GM21529 (cell line): ENCODE data around the gene CDKN1C.

ENCODE experiments used
- ATAC-seq: cut with Tn5 transposase; IDR thresholded peaks from one replicate; pipeline ENCODE4 v1.9.1; 2021; ENCODE audit not compliant: unreplicated experiment

CDKN1C gene

GRCh38 chr11:2870460-2870859 lies 15.1 kb downstream of the CDKN1C start:
- no peak for ATAC-seq

- no peak for ATAC-seq
Measured at GRCh38 chr11:2869561-2870427, 15.8 kb downstream of the CDKN1C start.

DNA sequence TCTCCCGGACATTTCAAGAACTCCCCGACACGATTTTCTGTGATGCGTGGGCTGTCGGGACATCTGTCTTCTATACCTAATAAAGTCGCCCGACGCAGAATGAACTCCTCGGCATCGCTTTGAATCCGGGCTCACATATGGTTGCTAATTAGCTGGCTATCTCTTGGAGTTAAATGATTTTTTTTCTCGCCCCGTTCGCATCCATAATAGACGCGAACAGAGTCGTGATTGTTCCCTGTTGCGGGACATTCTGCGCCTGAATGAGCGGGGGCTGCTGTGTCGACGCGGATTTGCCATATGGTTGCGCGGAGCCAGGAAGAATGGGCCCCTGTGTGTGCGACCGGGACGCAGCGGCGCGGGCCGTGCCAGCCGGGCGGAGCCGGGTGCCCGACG lies 16.4 kb downstream of the CDKN1C start:
- ATAC-seq = no peak

GRCh38 chr11:2868506-2869133 lies 17.0 kb downstream of the CDKN1C start:
- ATAC-seq = no peak

- no peak for ATAC-seq
Measured at GRCh38 chr11:2867722-2868505, 17.7 kb downstream of the CDKN1C start.

GRCh38 chr11:2867142-2867541 lies 18.4 kb downstream of the CDKN1C start:
- ATAC-seq = no peak

DNA sequence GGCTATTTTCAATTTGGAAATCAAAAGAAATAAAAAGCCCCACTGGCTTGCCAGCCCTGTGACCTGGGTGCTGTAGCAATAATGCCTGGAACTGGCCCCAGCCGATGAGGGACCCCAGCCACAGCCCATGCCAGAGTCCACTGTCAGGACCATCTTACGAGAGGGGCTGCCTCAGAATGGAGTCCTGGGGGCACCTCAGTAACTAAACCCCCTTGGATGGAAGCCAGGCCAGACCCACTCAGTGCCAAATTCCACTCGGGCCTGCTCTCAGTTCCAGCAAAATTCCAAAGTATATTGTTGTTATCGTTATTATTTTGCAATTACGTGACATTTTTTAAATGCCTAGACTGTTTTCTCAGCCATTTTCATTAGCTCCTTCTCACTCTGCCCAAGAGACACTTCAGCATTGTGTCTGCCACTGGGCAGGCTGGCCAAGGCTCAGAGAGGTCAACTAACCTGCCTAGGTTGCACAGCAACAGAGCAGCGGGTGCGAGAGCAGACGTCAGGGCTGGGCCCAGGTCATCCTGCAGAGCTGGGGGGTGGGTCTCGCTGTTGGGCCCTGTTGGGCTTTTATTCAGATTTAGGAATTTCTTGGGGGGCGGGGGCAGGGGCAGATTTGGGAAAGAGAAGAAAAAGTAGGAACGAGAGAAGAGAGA lies 19.5 kb downstream of the CDKN1C start:
- ATAC-seq = no peak

GRCh38 chr11:2864901-2865300 lies 20.7 kb downstream of the CDKN1C start:
- no peak for ATAC-seq

GRCh38 chr11:2863276-2863618 lies 22.3 kb downstream of the CDKN1C start:
- ATAC-seq = no peak

DNA sequence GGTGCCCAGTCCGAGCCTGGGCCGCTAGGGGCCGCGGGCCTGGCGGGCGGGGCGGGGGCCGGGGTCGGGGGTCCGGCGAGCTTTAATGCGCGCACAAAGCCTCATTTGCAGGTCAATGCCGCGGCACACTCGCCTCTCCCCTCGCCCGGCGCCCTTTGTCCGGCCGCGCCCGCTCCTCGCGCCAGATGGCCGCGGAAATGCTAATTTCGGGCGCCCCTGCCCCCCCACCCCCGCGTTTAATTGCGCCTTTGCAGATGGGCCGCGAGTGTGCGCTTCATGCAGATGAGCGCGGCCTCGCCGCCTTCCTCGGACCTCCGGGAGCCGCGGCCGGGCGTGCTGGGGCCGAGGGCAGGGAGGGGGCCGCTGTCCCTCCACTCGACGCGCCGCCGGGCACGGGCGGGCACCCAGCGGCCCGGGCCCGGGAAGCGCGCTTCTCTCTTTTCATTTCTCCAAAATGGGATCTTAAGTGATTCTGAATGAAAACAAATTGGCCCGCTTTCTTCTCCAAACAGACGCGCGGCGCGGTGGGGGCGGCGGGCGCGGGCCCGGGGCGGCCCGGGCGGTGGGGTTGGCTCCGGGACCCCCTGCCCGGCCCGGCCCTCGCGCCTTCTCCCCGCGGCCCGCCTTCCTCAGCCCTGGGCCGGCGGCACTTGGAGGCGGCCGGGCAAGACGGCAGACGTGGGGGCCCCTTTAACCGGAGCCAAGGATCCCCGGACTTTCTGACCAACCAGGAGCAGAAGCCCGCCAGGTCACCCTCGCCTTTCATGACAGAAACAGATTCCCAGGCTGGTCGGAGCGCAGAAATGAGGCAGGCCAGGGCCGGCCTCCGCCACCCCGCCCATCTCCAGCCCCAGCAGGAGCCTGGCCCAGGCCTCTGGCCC lies 22.9 kb downstream of the CDKN1C start:
- ATAC-seq = no peak

DNA sequence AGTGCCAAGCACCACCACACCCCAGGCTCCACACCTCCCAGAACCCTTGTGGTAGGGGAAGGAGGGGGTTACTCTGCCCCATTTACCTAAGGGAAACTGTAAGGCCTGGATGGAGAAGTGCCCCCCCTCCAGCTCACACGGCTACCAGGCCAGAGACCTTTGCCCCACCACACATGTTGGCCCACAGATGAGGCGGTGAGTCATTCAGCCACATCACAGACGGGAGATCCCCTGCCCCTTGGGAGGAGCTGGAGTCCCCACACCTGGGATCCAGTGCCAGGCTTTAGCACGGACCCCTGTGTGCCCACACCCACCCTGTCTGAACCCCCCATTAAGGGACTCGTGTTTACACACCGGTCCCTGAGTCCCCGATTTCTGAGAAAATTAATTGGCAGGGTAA lies 24.9 kb downstream of the CDKN1C start:
- ATAC-seq = no peak

- ATAC-seq = no peak
Measured at GRCh38 chr11:2859699-2860037, 25.9 kb downstream of the CDKN1C start.

DNA sequence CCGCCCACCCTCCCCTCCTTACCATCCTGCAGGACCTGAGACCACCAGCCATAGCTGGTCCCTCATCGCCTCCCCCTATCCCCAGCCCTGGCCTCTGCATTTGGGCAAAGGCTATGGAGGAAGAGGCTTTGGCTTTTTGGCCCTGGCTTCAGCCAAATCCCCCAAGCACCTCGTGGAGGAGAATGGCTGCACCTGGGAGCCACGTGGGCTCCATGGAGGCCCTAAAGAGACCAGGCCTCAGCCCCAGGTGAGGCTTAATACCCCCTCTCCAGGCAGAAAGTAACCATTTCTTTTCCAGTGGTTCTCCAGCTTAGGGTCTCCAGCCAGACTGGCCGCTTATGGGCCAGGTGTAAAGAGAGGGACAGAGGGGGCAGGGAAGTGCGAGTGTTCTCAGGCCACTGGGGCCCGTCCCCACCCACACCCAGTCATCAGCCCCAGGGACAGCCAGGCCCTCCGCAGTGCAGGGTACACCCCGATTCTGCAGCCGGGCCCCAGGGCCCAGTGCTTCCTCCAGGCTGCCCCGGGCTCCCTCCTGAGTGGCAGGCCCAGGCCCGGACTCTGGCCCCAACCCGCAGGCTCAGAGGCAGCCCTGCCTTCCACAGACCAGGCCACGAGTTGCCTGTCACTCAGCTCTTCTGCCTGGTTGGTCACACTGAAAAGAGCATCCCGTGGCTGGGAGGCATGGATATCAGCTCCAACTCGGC lies 26.4 kb downstream of the CDKN1C start:
- ATAC-seq = no peak

DNA sequence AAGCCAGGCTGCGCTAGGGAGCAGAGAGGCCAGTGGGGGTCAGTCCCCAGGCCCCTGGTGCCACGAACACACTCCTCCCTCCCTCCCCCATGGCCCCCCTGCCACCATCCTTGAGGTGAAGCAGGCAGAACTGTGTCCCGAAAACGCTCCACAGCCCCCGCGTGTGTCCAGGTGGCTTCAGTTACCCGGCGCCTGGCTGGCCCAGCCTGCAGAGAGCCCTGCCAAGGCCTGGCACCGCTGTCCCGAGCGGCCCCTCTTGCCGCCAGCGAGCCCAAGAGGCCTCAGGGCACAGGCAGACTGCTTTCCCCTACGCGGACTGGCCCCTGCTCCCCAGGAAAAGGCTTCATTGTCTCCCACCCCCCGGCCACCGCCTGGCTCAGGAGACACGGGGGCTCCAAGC lies 27.7 kb downstream of the CDKN1C start:
- no peak for ATAC-seq

GRCh38 chr11:2857276-2857675 lies 28.3 kb downstream of the CDKN1C start:
- ATAC-seq = no peak

DNA sequence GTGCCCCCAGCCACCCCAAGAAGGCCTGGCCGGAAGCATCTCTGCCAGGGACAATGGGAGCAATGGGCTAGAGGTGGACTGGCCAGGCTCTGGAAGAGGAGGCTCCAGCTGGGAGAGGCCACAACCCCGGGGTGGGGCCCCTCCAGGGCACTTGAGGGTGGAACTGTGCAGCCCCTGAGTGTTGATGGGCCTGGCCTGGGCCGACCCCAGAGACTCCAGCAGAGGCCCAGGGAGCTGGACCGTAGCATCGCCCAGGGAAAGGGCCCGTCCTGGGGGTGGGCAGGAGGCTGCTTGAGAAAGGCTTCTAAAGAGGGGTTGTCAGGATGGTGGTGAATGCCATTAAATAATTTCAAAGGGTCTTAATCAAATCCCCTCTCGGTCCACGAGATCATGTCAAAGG lies 30.4 kb downstream of the CDKN1C start:
- ATAC-seq = no peak

- no peak for ATAC-seq
Measured at GRCh38 chr11:2853997-2854560, 31.5 kb downstream of the CDKN1C start.

- ATAC-seq = no peak
Measured at GRCh38 chr11:2853401-2853800, 32.2 kb downstream of the CDKN1C start.

- no peak for ATAC-seq
Measured at GRCh38 chr11:2849994-2850770, 35.4 kb downstream of the CDKN1C start.
